HG02981 (cell line): Measurements from ENCODE around the gene CDH23.

Experiments used
- ATAC-seq: cut with Tn5 transposase; IDR thresholded peaks from one replicate; pipeline ENCODE4 v1.9.1; 2021; ENCODE audit warnings: mild to moderate bottlenecking, moderate library complexity; ENCODE audit not compliant: unreplicated experiment

CDH23 gene

DNA sequence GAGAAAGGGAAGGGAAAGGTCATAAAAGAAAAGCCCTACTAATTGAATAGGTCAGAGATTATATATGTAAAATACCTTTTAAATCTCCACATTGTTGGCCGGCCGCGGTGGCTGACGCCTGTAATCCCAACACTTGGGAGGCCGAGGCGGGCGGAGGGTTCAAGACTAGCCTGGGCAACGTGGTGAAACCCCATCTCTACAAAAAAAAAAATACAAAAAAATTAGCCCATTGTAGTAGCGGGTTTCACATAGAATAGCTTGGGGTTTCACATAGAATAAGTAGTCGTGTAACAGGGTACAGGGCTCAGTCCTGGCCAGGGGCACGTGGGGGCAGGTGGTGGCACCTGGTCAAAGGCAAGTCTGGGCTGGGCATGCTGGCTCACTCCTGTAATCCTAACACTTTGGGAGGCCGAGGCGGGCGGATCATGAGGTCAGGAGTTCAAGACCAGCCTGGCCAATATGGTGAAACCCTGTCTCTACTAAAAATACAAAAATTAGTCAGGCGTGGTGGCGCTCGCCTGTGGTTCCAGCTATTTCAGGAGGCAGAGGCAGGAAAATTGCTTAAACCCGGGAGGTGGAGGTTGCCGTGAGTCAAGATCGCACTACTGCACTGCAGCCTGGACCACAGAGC is 454.9 kb downstream of the CDH23 start:
- peak; percentile 2 for ATAC-seq

DNA sequence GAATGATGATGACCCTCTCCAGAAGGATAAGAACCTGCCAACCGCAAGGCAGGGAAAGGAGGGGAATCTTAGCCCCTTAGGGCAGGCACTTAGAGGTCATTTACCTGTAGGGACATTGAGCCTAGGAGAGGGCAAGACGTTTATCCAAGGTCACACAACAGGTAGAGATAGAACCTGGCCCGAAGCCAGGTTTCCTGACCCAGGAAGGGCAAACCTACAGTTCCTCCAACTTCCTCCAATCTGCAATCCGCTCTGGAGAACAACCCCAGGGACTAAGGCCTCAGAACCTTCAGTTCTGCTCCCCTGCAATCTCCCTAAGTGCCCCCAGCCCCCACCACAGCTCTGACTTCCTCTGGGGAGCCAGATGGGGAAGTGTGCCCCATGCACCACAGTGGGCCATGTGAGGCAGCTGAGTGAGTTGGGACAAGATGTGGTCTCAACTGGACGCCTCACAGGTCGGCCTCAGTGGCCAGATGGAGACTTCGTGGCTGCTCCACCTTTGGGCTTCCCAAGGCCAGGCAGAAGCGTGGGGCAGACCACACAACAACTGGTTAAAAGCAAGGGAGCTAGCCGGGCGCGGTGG is 455.7 kb downstream of the CDH23 start:
- ATAC-seq, result no peak

GRCh38 chr10:71854031-71854430 is 457.3 kb downstream of the CDH23 start:
- no peak for ATAC-seq

- no peak for ATAC-seq
Observed at GRCh38 chr10:71856619-71857018, 459.9 kb downstream of the CDH23 start.

- ATAC-seq, result no peak
Observed at GRCh38 chr10:71857934-71858890, 461.5 kb downstream of the CDH23 start.

DNA sequence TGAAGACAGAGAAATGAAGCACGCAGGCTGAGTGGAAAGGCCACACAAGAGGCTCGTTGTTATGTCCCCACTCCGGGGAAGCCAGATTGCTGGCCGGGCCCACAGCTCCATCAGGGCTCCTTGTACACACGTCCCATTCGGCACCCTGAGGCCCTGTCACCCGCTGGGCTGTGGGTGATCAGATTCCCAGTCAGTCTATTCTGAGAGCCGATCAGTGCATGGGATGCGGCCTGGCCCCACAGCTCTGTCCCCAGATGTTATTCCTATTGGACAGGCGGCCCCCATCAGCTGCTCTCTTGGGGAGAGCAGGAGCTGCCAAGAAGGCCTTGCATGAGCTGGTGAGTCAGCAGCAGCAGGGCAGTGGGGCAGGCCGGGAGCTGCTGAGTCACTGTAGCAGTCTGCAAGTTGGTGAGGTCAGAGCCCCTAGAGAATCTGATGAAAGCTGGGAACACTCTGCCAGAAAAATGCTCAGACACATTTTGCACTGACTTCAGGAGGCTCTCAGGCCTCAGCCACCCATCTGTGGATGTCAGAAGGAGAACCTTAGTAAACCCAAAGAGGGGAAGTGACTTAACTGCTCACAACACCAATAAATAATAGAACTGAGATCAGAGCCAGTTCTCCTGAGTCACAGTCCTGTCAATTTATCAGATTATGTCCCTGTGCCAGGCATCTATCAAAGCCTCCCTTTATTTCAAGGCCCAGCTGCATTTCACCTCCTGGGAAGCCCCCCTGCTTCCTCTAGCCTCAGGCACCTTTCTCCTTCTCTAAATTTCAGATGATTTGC is 463.7 kb downstream of the CDH23 start:
- ATAC-seq, result peak; percentile 51

- no peak for ATAC-seq
Observed at GRCh38 chr10:71863203-71863602, 466.5 kb downstream of the CDH23 start.

- ATAC-seq, result no peak
Observed at GRCh38 chr10:71864911-71865361, 468.2 kb downstream of the CDH23 start.
